Astrocyte (in vitro differentiated cells and primary cell): Measurements from ENCODE around the gene EPX. TPM values are rescaled to one million over a fixed set of nuclear protein-coding genes. Genes with fewer than 3 reads are reported as not detected.

Experiments
- DNase-seq: peaks from one replicate; pipeline ENCODE4 v3.0.0-alpha.2; 2010; ENCODE audit warnings: low read depth
- FAIRE-seq: peaks from 2 replicates; lab custom pipeline; 2011; peaks lifted over from hg19 to GRCh38; lab: Jason Lieb, UNC
- H2AFZ ChIP-seq: 2 replicates; pipeline ENCODE4 v1.6.0; 2012; ENCODE audit warnings: low read depth, low read length, inconsistent platforms
- H3K27ac ChIP-seq: 2 replicates; pipeline ENCODE4 v1.5.1; 2011; ENCODE audit warnings: low read depth, low read length, inconsistent platforms
- H3K27me3 ChIP-seq: 2 replicates; pipeline ENCODE4 v1.6.0; 2011; ENCODE audit warnings: low read length, inconsistent platforms; ENCODE audit not compliant: insufficient read depth
- H3K36me3 ChIP-seq: 2 replicates; pipeline ENCODE4 v1.5.1; 2011; ENCODE audit warnings: low read length, inconsistent platforms; ENCODE audit not compliant: insufficient read depth
- H3K4me1 ChIP-seq: 2 replicates; pipeline ENCODE4 v1.5.1; 2011; ENCODE audit warnings: low read length, inconsistent platforms; ENCODE audit not compliant: insufficient read depth
- H3K4me2 ChIP-seq: 2 replicates; pipeline ENCODE4 v1.6.0; 2012; ENCODE audit warnings: low read length, inconsistent platforms
- H3K4me3 ChIP-seq: 2 replicates; pipeline ENCODE4 v1.5.1; 2011; ENCODE audit warnings: low read depth, mild to moderate bottlenecking, low read length, inconsistent platforms; ENCODE audit not compliant: insufficient read depth
- H3K79me2 ChIP-seq: 2 replicates; pipeline ENCODE4 v1.6.0; 2012; ENCODE audit warnings: mild to moderate bottlenecking, low read length, inconsistent platforms; ENCODE audit not compliant: insufficient read depth
- H3K9ac ChIP-seq: 2 replicates; pipeline ENCODE4 v1.6.0; 2012; ENCODE audit warnings: mild to moderate bottlenecking, low read length, inconsistent platforms
- H3K9me3 ChIP-seq: 2 replicates; pipeline ENCODE4 v1.5.1; 2012; ENCODE audit warnings: low read depth, mild to moderate bottlenecking, low read length, inconsistent platforms; ENCODE audit not compliant: insufficient read depth
- H4K20me1 ChIP-seq: 2 replicates; pipeline ENCODE4 v1.6.0; 2012; ENCODE audit warnings: low read length, inconsistent platforms; ENCODE audit not compliant: insufficient read depth
- H3K27ac Mint-ChIP-seq: one replicate; pipeline ENCODE4 v1.8.0; 2021; ENCODE audit warnings: mild to moderate bottlenecking, mixed read lengths; ENCODE audit not compliant: unreplicated experiment
- H3K27me3 Mint-ChIP-seq: one replicate; pipeline ENCODE4 v1.8.0; 2021; ENCODE audit warnings: low read depth, mixed read lengths; ENCODE audit not compliant: unreplicated experiment
- H3K36me3 Mint-ChIP-seq: one replicate; pipeline ENCODE4 v1.8.0; 2021; ENCODE audit warnings: low read depth, mixed read lengths; ENCODE audit not compliant: unreplicated experiment
- H3K4me1 Mint-ChIP-seq: one replicate; pipeline ENCODE4 v1.8.0; 2021; ENCODE audit warnings: low read depth, mixed read lengths; ENCODE audit not compliant: unreplicated experiment
- H3K4me3 Mint-ChIP-seq: one replicate; pipeline ENCODE4 v1.8.0; 2021; ENCODE audit warnings: mild to moderate bottlenecking, moderate library complexity, mixed read lengths; ENCODE audit not compliant: unreplicated experiment
- H3K9me3 Mint-ChIP-seq: one replicate; pipeline ENCODE4 v1.8.0; 2021; ENCODE audit warnings: mild to moderate bottlenecking, mixed read lengths; ENCODE audit not compliant: unreplicated experiment
- EZH2 ChIP-seq: IDR thresholded peaks from 2 replicates; pipeline ENCODE4 v1.6.1; 2012; ENCODE audit warnings: mild to moderate bottlenecking, low read length, inconsistent platforms; ENCODE audit not compliant: insufficient read depth
- total RNA-seq: library from RNA; stranded (reverse); gene quantifications from 2 replicates; pipeline ENCODE4 v1.2.1, GENCODE V29; 2021
- TF ChIP-seq, protein P1 (sequence below): IDR thresholded peaks from 2 replicates; pipeline ENCODE4 v1.5.1; 2011; ENCODE audit warnings: low read depth, mild to moderate bottlenecking, inconsistent platforms, low read length, moderate library complexity; ENCODE audit not compliant: insufficient read depth

The EPX gene
- total RNA-seq, 1 donor from 2014 or later: not detected

GRCh38 chr17:58244963-58245362 lies 52.4 kb downstream of the EPX start:
- no peaks in the 10 kb centered on the region for H3K4me1 Mint-ChIP-seq
- FAIRE-seq: no peak
- Histone ChIP-seq H3K9me3 (no peaks in the 10 kb centered on the region), H3K36me3 (no peaks in the 10 kb centered on the region), H2AFZ (no peak overlapping the region), H3K4me1 (no peaks in the 10 kb centered on the region), H3K4me2 (no peak overlapping the region), H3K9ac (no peak overlapping the region), H4K20me1 (no peaks in the 10 kb centered on the region), H3K4me3 (no peak overlapping the region), H3K27me3 (peaks cover 56% of the 10 kb centered on the region), H3K79me2 (no peaks in the 10 kb centered on the region), H3K27ac (no peak overlapping the region)
- TF ChIP-seq, protein P1, sequence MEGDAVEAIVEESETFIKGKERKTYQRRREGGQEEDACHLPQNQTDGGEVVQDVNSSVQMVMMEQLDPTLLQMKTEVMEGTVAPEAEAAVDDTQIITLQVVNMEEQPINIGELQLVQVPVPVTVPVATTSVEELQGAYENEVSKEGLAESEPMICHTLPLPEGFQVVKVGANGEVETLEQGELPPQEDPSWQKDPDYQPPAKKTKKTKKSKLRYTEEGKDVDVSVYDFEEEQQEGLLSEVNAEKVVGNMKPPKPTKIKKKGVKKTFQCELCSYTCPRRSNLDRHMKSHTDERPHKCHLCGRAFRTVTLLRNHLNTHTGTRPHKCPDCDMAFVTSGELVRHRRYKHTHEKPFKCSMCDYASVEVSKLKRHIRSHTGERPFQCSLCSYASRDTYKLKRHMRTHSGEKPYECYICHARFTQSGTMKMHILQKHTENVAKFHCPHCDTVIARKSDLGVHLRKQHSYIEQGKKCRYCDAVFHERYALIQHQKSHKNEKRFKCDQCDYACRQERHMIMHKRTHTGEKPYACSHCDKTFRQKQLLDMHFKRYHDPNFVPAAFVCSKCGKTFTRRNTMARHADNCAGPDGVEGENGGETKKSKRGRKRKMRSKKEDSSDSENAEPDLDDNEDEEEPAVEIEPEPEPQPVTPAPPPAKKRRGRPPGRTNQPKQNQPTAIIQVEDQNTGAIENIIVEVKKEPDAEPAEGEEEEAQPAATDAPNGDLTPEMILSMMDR: no peak
- no peak for TF ChIP-seq EZH2
- no peaks in the 10 kb centered on the region for H3K36me3 Mint-ChIP-seq
- DNase-seq: no peak
- H3K27ac Mint-ChIP-seq: no peak overlapping the region
- H3K27me3 Mint-ChIP-seq: peaks cover 85% of the 10 kb centered on the region
- H3K4me3 Mint-ChIP-seq: no peak overlapping the region
- peaks cover 13% of the 10 kb centered on the region for H3K9me3 Mint-ChIP-seq

GRCh38 chr17:58245428-58246103 lies 53.0 kb downstream of the EPX start:
- H3K9me3 ChIP-seq: no peaks in the 10 kb centered on the region
- Mint-ChIP-seq H3K9me3 (peaks cover 13% of the 10 kb centered on the region), H3K4me3 (no peak overlapping the region), H3K4me1 (no peaks in the 10 kb centered on the region), H3K27ac (no peak overlapping the region), H3K27me3 (peaks cover 85% of the 10 kb centered on the region), H3K36me3 (peaks cover 2% of the 10 kb centered on the region)
- DNase-seq (no peak), FAIRE-seq (no peak)
- H2AFZ ChIP-seq: no peak overlapping the region
- H3K4me1 ChIP-seq: no peaks in the 10 kb centered on the region
- TF ChIP-seq, protein P1: no peak
- TF ChIP-seq EZH2: no peak
- peaks cover 50% of the 10 kb centered on the region for H3K27me3 ChIP-seq
- no peaks in the 10 kb centered on the region for H3K79me2 ChIP-seq
- no peaks in the 10 kb centered on the region for H4K20me1 ChIP-seq
- no peaks in the 10 kb centered on the region for H3K36me3 ChIP-seq
- no peak overlapping the region for H3K9ac ChIP-seq
- no peak overlapping the region for H3K4me3 ChIP-seq
- H3K27ac ChIP-seq: no peak overlapping the region
- no peak overlapping the region for H3K4me2 ChIP-seq

DNA sequence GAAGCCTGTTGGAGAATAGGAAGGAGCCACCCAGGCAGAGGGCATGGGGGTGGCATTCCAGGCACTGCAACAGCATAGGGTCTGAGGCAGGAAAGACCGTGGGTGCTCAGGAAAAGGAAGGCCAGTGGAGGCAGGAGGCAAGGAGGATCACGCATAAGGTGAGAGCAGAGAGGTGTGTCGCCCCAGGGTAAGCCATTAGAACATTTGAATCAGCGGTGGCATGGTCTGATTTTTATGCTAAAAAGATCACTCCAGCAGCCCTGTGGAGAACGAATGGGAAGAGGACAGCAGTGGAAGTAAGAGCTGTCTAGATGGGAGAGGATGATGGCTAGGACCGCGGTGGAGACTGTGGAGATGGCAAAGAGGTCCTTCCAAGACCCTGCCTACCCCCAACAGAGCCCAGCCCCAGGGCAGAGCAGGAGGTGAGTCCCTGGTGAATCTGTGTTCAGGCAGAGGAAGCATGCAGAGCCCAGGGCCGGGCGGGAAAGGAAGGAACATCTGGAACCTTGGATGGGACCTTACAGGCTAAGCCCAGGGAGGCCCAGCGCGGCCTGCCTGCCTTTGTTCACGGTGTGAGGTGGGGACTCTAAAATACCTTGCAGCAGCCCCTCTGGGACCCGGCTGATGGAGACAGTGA lies 53.7 kb downstream of the EPX start:
- Mint-ChIP-seq H3K27me3 (peaks cover 87% of the 10 kb centered on the region), H3K4me3 (no peak overlapping the region), H3K4me1 (no peaks in the 10 kb centered on the region), H3K36me3 (peaks cover 2% of the 10 kb centered on the region), H3K27ac (no peak overlapping the region), H3K9me3 (peaks cover 13% of the 10 kb centered on the region)
- Histone ChIP-seq H3K4me1 (no peaks in the 10 kb centered on the region), H3K4me2 (no peak overlapping the region), H3K27ac (no peak overlapping the region), H3K36me3 (no peaks in the 10 kb centered on the region), H4K20me1 (no peaks in the 10 kb centered on the region), H3K27me3 (peaks cover 48% of the 10 kb centered on the region), H3K4me3 (no peak overlapping the region), H3K79me2 (no peaks in the 10 kb centered on the region), H3K9ac (no peak overlapping the region), H2AFZ (no peak overlapping the region), H3K9me3 (no peaks in the 10 kb centered on the region)
- no peak for FAIRE-seq
- TF ChIP-seq EZH2: no peak
- TF ChIP-seq, protein P1: no peak
- DNase-seq: no peak
